Mesenteric fat pad (tissue), 1 donor: Measurements from ENCODE around the gene FMO1. TPM values are rescaled to one million over a fixed set of nuclear protein-coding genes. Genes with fewer than 3 reads are reported as not detected.
"Not testable (repeated sequence)": the region's sequence is repeated elsewhere in the genome, so short reads cannot be mapped to it uniquely, and the experiment has no call there.

Experiments used
- DNase-seq: peaks from one replicate; pipeline ENCODE4 v3.0.0-alpha.2; 2020; ENCODE audit warnings: low spot score
- total RNA-seq: library from RNA; stranded (reverse); fragmentation: NEBNext Ultra II Directional; extraction: Animal tissue kit (Norgen Biotek cat#: 25700); gene quantifications from one replicate; pipeline ENCODE4 v1.2.1, GENCODE V29; 2021
- donor health status: DM: yes; HTN: yes; CAD: no.

The FMO1 gene
- total RNA-seq, 1 donor from 2014 or later: 0.58 TPM

GRCh38 chr1:171279678-171280077, 31.4 kb downstream of the FMO1 start:
- DNase-seq: no peak

- no peak for DNase-seq
These were observed 32.3 kb downstream of the FMO1 start for GRCh38 chr1:171280599-171280998.

- no peak for DNase-seq
These were observed 37.9 kb downstream of the FMO1 start for GRCh38 chr1:171286032-171286705.

GRCh38 chr1:171290621-171291020, 42.3 kb downstream of the FMO1 start:
- DNase-seq: no peak

- DNase-seq: no peak
These were observed 44.5 kb downstream of the FMO1 start for GRCh38 chr1:171292799-171293198.

- not testable (repeated sequence) for DNase-seq
These were observed 47.1 kb downstream of the FMO1 start for GRCh38 chr1:171295383-171295782.

- DNase-seq: no peak
These were observed 47.5 kb downstream of the FMO1 start for GRCh38 chr1:171295821-171296220.

GRCh38 chr1:171296897-171297296, 48.6 kb downstream of the FMO1 start:
- no peak for DNase-seq

- no peak for DNase-seq
These were observed 50.4 kb downstream of the FMO1 start for GRCh38 chr1:171298696-171299095.

GRCh38 chr1:171299342-171299741, 51.0 kb downstream of the FMO1 start:
- DNase-seq: no peak

- no peak for DNase-seq
These were observed 52.1 kb downstream of the FMO1 start for GRCh38 chr1:171300401-171300800.

GRCh38 chr1:171310661-171311087, 62.4 kb downstream of the FMO1 start:
- DNase-seq: no peak

GRCh38 chr1:171311771-171312558, 63.7 kb downstream of the FMO1 start:
- DNase-seq: no peak

GRCh38 chr1:171313319-171313834, 65.1 kb downstream of the FMO1 start:
- no peak for DNase-seq

GRCh38 chr1:171313835-171314320, 65.6 kb downstream of the FMO1 start, which contains the start of gene FMO4:
TSS of gene FMO4 (plus strand) at chr1:171314183. CDS start at chr1:171319826, 5,643 bp downstream.
- DNase-seq: no peak

- DNase-seq: no peak
These were observed 81.0 kb downstream of the FMO1 start for GRCh38 chr1:171329251-171329650.

- DNase-seq: no peak
These were observed 85.8 kb downstream of the FMO1 start for GRCh38 chr1:171334024-171334640.
